ENCODE data around the gene EXT2. TPM values are rescaled to one million over a fixed set of nuclear protein-coding genes. Genes with fewer than 3 reads are reported as not detected.

EXT2 gene
- total RNA-seq, 2 donors from 2014 or later, result 47.7 to 60.3 TPM

GRCh38 chr11:44120169-44120568, 24.7 kb downstream of the EXT2 start:
- no peaks in the 10 kb centered on the region for H3K27me3 ChIP-seq (ENCODE audit: control insufficient read depth, insufficient read depth, low read length, poor library complexity, severe bottlenecking)
- H3K27ac Mint-ChIP-seq, result no peak overlapping the region
- H3K4me3 Mint-ChIP-seq, result no peak overlapping the region
- peaks cover 24% of the 10 kb centered on the region for H3K36me3 ChIP-seq (ENCODE audit: control insufficient read depth, insufficient read depth, low read length)
- no peaks in the 10 kb centered on the region for H3K27me3 Mint-ChIP-seq (ENCODE audit: insufficient read depth)
- peak; percentile 53 for DNase-seq
- 88 to 93% methylated on average over 3 to 5 of the region's 5 CpGs for WGBS, 2 experiments (ENCODE audit: insufficient coverage in 1 of 2, insufficient read length in 1 of 2)
- no peaks in the 10 kb centered on the region for H3K9me3 Mint-ChIP-seq
- H3K27ac ChIP-seq (ENCODE audit: low read depth, low read length), result no peak overlapping the region
- H3K36me3 Mint-ChIP-seq (ENCODE audit: low read depth), result peaks cover 29% of the 10 kb centered on the region
- H3K4me1 Mint-ChIP-seq, result no peaks in the 10 kb centered on the region
- H3K4me3 ChIP-seq (ENCODE audit: low read length), result no peak overlapping the region
- H3K9me3 ChIP-seq (ENCODE audit: control insufficient read depth, low read length), result no peaks in the 10 kb centered on the region
- peak; percentile 74 for TF ChIP-seq CTCF (conservative IDR thresholded peaks at IDR 0.05)
- no peak overlapping the region for H3K9ac ChIP-seq (ENCODE audit: extremely low read depth, low read length, poor library complexity, severe bottlenecking)
- no peaks in the 10 kb centered on the region for H3K4me1 ChIP-seq (ENCODE audit: control insufficient read depth, insufficient read depth, low read length)

GRCh38 chr11:44125598-44125997, 30.1 kb downstream of the EXT2 start:
- Histone ChIP-seq H3K4me1 (ENCODE audit: control insufficient read depth, insufficient read depth, low read length) (no peaks in the 10 kb centered on the region), H3K9ac (ENCODE audit: extremely low read depth, low read length, poor library complexity, severe bottlenecking) (no peak overlapping the region), H3K36me3 (ENCODE audit: control insufficient read depth, insufficient read depth, low read length) (peaks cover 30% of the 10 kb centered on the region), H3K4me3 (ENCODE audit: low read length) (no peak overlapping the region), H3K27ac (ENCODE audit: low read depth, low read length) (no peak overlapping the region), H3K27me3 (ENCODE audit: control insufficient read depth, insufficient read depth, low read length, poor library complexity, severe bottlenecking) (no peaks in the 10 kb centered on the region), H3K9me3 (ENCODE audit: control insufficient read depth, low read length) (no peaks in the 10 kb centered on the region)
- Mint-ChIP-seq H3K4me3 (no peak overlapping the region), H3K36me3 (ENCODE audit: low read depth) (peaks cover 40% of the 10 kb centered on the region), H3K27ac (no peak overlapping the region), H3K27me3 (ENCODE audit: insufficient read depth) (no peaks in the 10 kb centered on the region), H3K4me1 (no peaks in the 10 kb centered on the region), H3K9me3 (no peaks in the 10 kb centered on the region)
- no peak for DNase-seq
- TF ChIP-seq CTCF (conservative IDR thresholded peaks at IDR 0.05), result no peak
- 84 to 91% methylated on average over 3 to 4 of the region's 4 CpGs for WGBS, 2 experiments (ENCODE audit: insufficient coverage in 1 of 2, insufficient read length in 1 of 2)

GRCh38 chr11:44126304-44126703, 30.8 kb downstream of the EXT2 start:
- Mint-ChIP-seq H3K4me1 (no peaks in the 10 kb centered on the region), H3K27me3 (ENCODE audit: insufficient read depth) (no peaks in the 10 kb centered on the region), H3K27ac (no peak overlapping the region), H3K9me3 (no peaks in the 10 kb centered on the region), H3K36me3 (ENCODE audit: low read depth) (peaks cover 40% of the 10 kb centered on the region), H3K4me3 (no peak overlapping the region)
- Histone ChIP-seq H3K4me3 (ENCODE audit: low read length) (no peak overlapping the region), H3K27ac (ENCODE audit: low read depth, low read length) (no peak overlapping the region), H3K27me3 (ENCODE audit: control insufficient read depth, insufficient read depth, low read length, poor library complexity, severe bottlenecking) (no peaks in the 10 kb centered on the region), H3K36me3 (ENCODE audit: control insufficient read depth, insufficient read depth, low read length) (peaks cover 37% of the 10 kb centered on the region), H3K9ac (ENCODE audit: extremely low read depth, low read length, poor library complexity, severe bottlenecking) (no peak overlapping the region), H3K4me1 (ENCODE audit: control insufficient read depth, insufficient read depth, low read length) (no peaks in the 10 kb centered on the region), H3K9me3 (ENCODE audit: control insufficient read depth, low read length) (no peaks in the 10 kb centered on the region)
- 94% methylated on average over 2 of the region's 2 CpGs; no CpG with 5 or more reads in 1 of the 2 experiments for WGBS, 2 experiments (ENCODE audit: insufficient coverage in 1 of 2, insufficient read length in 1 of 2)
- no peak for DNase-seq
- no peak for TF ChIP-seq CTCF (conservative IDR thresholded peaks at IDR 0.05)

Data from endodermal cell (in vitro differentiated cells).